ENCODE data around the gene POLD3.

POLD3 gene

GRCh38 chr11:74568028-74568427 is 24.4 kb upstream of the POLD3 start:
- no peaks in the 10 kb centered on the region for H3K36me3 ChIP-seq (ENCODE audit: control insufficient read depth, insufficient read depth, low read length)
- H3K27ac ChIP-seq (ENCODE audit: low read depth, low read length) = no peak overlapping the region
- H3K9ac ChIP-seq (ENCODE audit: low read depth, low read length) = no peak overlapping the region
- H3K9me3 ChIP-seq (ENCODE audit: control insufficient read depth, insufficient read depth, low read length) = no peaks in the 10 kb centered on the region
- no peak overlapping the region for H3K4me3 ChIP-seq (ENCODE audit: low read depth, low read length)
- no peaks in the 10 kb centered on the region for H3K27me3 ChIP-seq (ENCODE audit: control insufficient read depth, insufficient read depth, low read length)
- no peaks in the 10 kb centered on the region for H3K4me1 ChIP-seq (ENCODE audit: control insufficient read depth, insufficient read depth, low read length)

GRCh38 chr11:74570266-74571061 is 21.9 kb upstream of the POLD3 start:
- Histone ChIP-seq H3K4me1 (ENCODE audit: control insufficient read depth, insufficient read depth, low read length) (no peaks in the 10 kb centered on the region), H3K36me3 (ENCODE audit: control insufficient read depth, insufficient read depth, low read length) (no peaks in the 10 kb centered on the region), H3K4me3 (ENCODE audit: low read depth, low read length) (no peak overlapping the region), H3K9me3 (ENCODE audit: control insufficient read depth, insufficient read depth, low read length) (no peaks in the 10 kb centered on the region), H3K27ac (ENCODE audit: low read depth, low read length) (no peak overlapping the region), H3K27me3 (ENCODE audit: control insufficient read depth, insufficient read depth, low read length) (no peaks in the 10 kb centered on the region), H3K9ac (ENCODE audit: low read depth, low read length) (no peak overlapping the region)

GRCh38 chr11:74571062-74571399 is 21.4 kb upstream of the POLD3 start:
- no peak overlapping the region for H3K4me3 ChIP-seq (ENCODE audit: low read depth, low read length)
- no peaks in the 10 kb centered on the region for H3K9me3 ChIP-seq (ENCODE audit: control insufficient read depth, insufficient read depth, low read length)
- H3K27me3 ChIP-seq (ENCODE audit: control insufficient read depth, insufficient read depth, low read length) = no peaks in the 10 kb centered on the region
- no peak overlapping the region for H3K9ac ChIP-seq (ENCODE audit: low read depth, low read length)
- H3K4me1 ChIP-seq (ENCODE audit: control insufficient read depth, insufficient read depth, low read length) = no peaks in the 10 kb centered on the region
- no peak overlapping the region for H3K27ac ChIP-seq (ENCODE audit: low read depth, low read length)
- H3K36me3 ChIP-seq (ENCODE audit: control insufficient read depth, insufficient read depth, low read length) = no peaks in the 10 kb centered on the region

- Histone ChIP-seq H3K27ac (ENCODE audit: low read depth, low read length) (no peak overlapping the region), H3K4me1 (ENCODE audit: control insufficient read depth, insufficient read depth, low read length) (no peaks in the 10 kb centered on the region), H3K27me3 (ENCODE audit: control insufficient read depth, insufficient read depth, low read length) (no peaks in the 10 kb centered on the region), H3K36me3 (ENCODE audit: control insufficient read depth, insufficient read depth, low read length) (no peaks in the 10 kb centered on the region), H3K4me3 (ENCODE audit: low read depth, low read length) (no peak overlapping the region), H3K9ac (ENCODE audit: low read depth, low read length) (no peak overlapping the region), H3K9me3 (ENCODE audit: control insufficient read depth, insufficient read depth, low read length) (no peaks in the 10 kb centered on the region)
These were observed 20.0 kb upstream of the POLD3 start for GRCh38 chr11:74572349-74572748.

GRCh38 chr11:74574563-74574962 is 17.8 kb upstream of the POLD3 start:
- Histone ChIP-seq H3K27me3 (ENCODE audit: control insufficient read depth, insufficient read depth, low read length) (no peaks in the 10 kb centered on the region), H3K9ac (ENCODE audit: low read depth, low read length) (no peak overlapping the region), H3K36me3 (ENCODE audit: control insufficient read depth, insufficient read depth, low read length) (no peaks in the 10 kb centered on the region), H3K4me3 (ENCODE audit: low read depth, low read length) (no peak overlapping the region), H3K27ac (ENCODE audit: low read depth, low read length) (no peak overlapping the region), H3K4me1 (ENCODE audit: control insufficient read depth, insufficient read depth, low read length) (no peaks in the 10 kb centered on the region), H3K9me3 (ENCODE audit: control insufficient read depth, insufficient read depth, low read length) (no peaks in the 10 kb centered on the region)

GRCh38 chr11:74575999-74576398 is 16.4 kb upstream of the POLD3 start:
- no peaks in the 10 kb centered on the region for H3K27me3 ChIP-seq (ENCODE audit: control insufficient read depth, insufficient read depth, low read length)
- no peaks in the 10 kb centered on the region for H3K4me1 ChIP-seq (ENCODE audit: control insufficient read depth, insufficient read depth, low read length)
- no peak overlapping the region for H3K27ac ChIP-seq (ENCODE audit: low read depth, low read length)
- no peaks in the 10 kb centered on the region for H3K9me3 ChIP-seq (ENCODE audit: control insufficient read depth, insufficient read depth, low read length)
- H3K4me3 ChIP-seq (ENCODE audit: low read depth, low read length) = no peak overlapping the region
- H3K9ac ChIP-seq (ENCODE audit: low read depth, low read length) = no peak overlapping the region
- no peaks in the 10 kb centered on the region for H3K36me3 ChIP-seq (ENCODE audit: control insufficient read depth, insufficient read depth, low read length)

- Histone ChIP-seq H3K9me3 (ENCODE audit: control insufficient read depth, insufficient read depth, low read length) (no peaks in the 10 kb centered on the region), H3K36me3 (ENCODE audit: control insufficient read depth, insufficient read depth, low read length) (no peaks in the 10 kb centered on the region), H3K27ac (ENCODE audit: low read depth, low read length) (no peak overlapping the region), H3K9ac (ENCODE audit: low read depth, low read length) (no peak overlapping the region), H3K4me3 (ENCODE audit: low read depth, low read length) (no peak overlapping the region), H3K27me3 (ENCODE audit: control insufficient read depth, insufficient read depth, low read length) (no peaks in the 10 kb centered on the region), H3K4me1 (ENCODE audit: control insufficient read depth, insufficient read depth, low read length) (no peaks in the 10 kb centered on the region)
These were observed 15.2 kb upstream of the POLD3 start for GRCh38 chr11:74577181-74577580.

- no peak overlapping the region for H3K27ac ChIP-seq (ENCODE audit: low read depth, low read length)
- H3K9ac ChIP-seq (ENCODE audit: low read depth, low read length) = no peak overlapping the region
- no peaks in the 10 kb centered on the region for H3K9me3 ChIP-seq (ENCODE audit: control insufficient read depth, insufficient read depth, low read length)
- no peaks in the 10 kb centered on the region for H3K36me3 ChIP-seq (ENCODE audit: control insufficient read depth, insufficient read depth, low read length)
- H3K4me3 ChIP-seq (ENCODE audit: low read depth, low read length) = no peak overlapping the region
- H3K27me3 ChIP-seq (ENCODE audit: control insufficient read depth, insufficient read depth, low read length) = no peaks in the 10 kb centered on the region
- H3K4me1 ChIP-seq (ENCODE audit: control insufficient read depth, insufficient read depth, low read length) = no peaks in the 10 kb centered on the region
These were observed 14.6 kb upstream of the POLD3 start for GRCh38 chr11:74577624-74578396.

GRCh38 chr11:74579577-74580270 is 12.7 kb upstream of the POLD3 start:
- no peak overlapping the region for H3K9ac ChIP-seq (ENCODE audit: low read depth, low read length)
- H3K4me3 ChIP-seq (ENCODE audit: low read depth, low read length) = no peak overlapping the region
- H3K27ac ChIP-seq (ENCODE audit: low read depth, low read length) = no peak overlapping the region
- H3K9me3 ChIP-seq (ENCODE audit: control insufficient read depth, insufficient read depth, low read length) = no peaks in the 10 kb centered on the region
- H3K36me3 ChIP-seq (ENCODE audit: control insufficient read depth, insufficient read depth, low read length) = no peaks in the 10 kb centered on the region
- no peaks in the 10 kb centered on the region for H3K4me1 ChIP-seq (ENCODE audit: control insufficient read depth, insufficient read depth, low read length)
- H3K27me3 ChIP-seq (ENCODE audit: control insufficient read depth, insufficient read depth, low read length) = no peaks in the 10 kb centered on the region

GRCh38 chr11:74581954-74582547 is 10.3 kb upstream of the POLD3 start:
- Histone ChIP-seq H3K4me3 (ENCODE audit: low read depth, low read length) (no peak overlapping the region), H3K9ac (ENCODE audit: low read depth, low read length) (no peak overlapping the region), H3K27ac (ENCODE audit: low read depth, low read length) (no peak overlapping the region), H3K4me1 (ENCODE audit: control insufficient read depth, insufficient read depth, low read length) (no peaks in the 10 kb centered on the region), H3K27me3 (ENCODE audit: control insufficient read depth, insufficient read depth, low read length) (no peaks in the 10 kb centered on the region), H3K9me3 (ENCODE audit: control insufficient read depth, insufficient read depth, low read length) (no peaks in the 10 kb centered on the region), H3K36me3 (ENCODE audit: control insufficient read depth, insufficient read depth, low read length) (no peaks in the 10 kb centered on the region)

Data from HUES48 (cell line).